GM23338 (cell line): ENCODE measurements around the gene FAM20C. TPM values are rescaled to one million over a fixed set of nuclear protein-coding genes. Genes with fewer than 3 reads are reported as not detected.

ENCODE experiments used
- ATAC-seq: fragments of 200-7000 bp; cut with Tn5 transposase; 3 replicates; pipeline ENCODE4 v1.9.1; 2020
- DNase-seq: peaks from one replicate; pipeline ENCODE4 v3.0.0-alpha.2; 2015; ENCODE audit warnings: low spot score
- H2AFZ ChIP-seq: fragments of 200-600 bp; sonication (generic); 2 replicates; pipeline ENCODE4 v1.8.0; 2016; ENCODE audit warnings: antibody characterized with exemption, mild to moderate bottlenecking, moderate library complexity
- H3F3A ChIP-seq: fragments of 200-600 bp; sonication (generic); replicated peaks from 2 replicates; pipeline ENCODE4 v1.8.0; 2017; ENCODE audit warnings: antibody characterized with exemption, mixed run types, low read depth
- H3K27ac ChIP-seq: fragments of 200-600 bp; sonication (generic); 2 replicates; pipeline ENCODE4 v1.6.1; 2016; ENCODE audit warnings: low read depth
- H3K27me3 ChIP-seq: fragments of 200-600 bp; sonication (generic); 2 replicates; pipeline ENCODE4 v1.8.0; 2016; ENCODE audit warnings: mild to moderate bottlenecking, mixed run types, moderate library complexity; ENCODE audit not compliant: insufficient read depth
- H3K36me3 ChIP-seq: fragments of 200-600 bp; sonication (generic); 2 replicates; pipeline ENCODE4 v1.8.0; 2016; ENCODE audit warnings: mild to moderate bottlenecking; ENCODE audit not compliant: insufficient read depth
- H3K4me1 ChIP-seq: fragments of 200-600 bp; sonication (generic); 2 replicates; pipeline ENCODE4 v1.8.0; 2016; ENCODE audit warnings: mild to moderate bottlenecking, moderate library complexity; ENCODE audit not compliant: insufficient read depth
- H3K4me2 ChIP-seq: fragments of 200-600 bp; sonication (generic); 2 replicates; pipeline ENCODE4 v1.7.1; 2017; ENCODE audit warnings: mixed run types
- H3K4me3 ChIP-seq: fragments of 200-600 bp; sonication (generic); 2 replicates; pipeline ENCODE4 v1.6.1; 2016; ENCODE audit warnings: mixed run types
- H3K79me2 ChIP-seq: fragments of 200-600 bp; sonication (generic); replicated peaks from 2 replicates; pipeline ENCODE4 v1.8.0; 2017; ENCODE audit warnings: mild to moderate bottlenecking; ENCODE audit not compliant: insufficient read depth
- H3K9me2 ChIP-seq: fragments of 200-600 bp; sonication (generic); 2 replicates; pipeline ENCODE4 v1.8.0; 2017; ENCODE audit not compliant: insufficient read depth
- H4K20me1 ChIP-seq: fragments of 200-600 bp; sonication (generic); replicated peaks from 2 replicates; pipeline ENCODE4 v1.8.0; 2017; ENCODE audit warnings: mild to moderate bottlenecking; ENCODE audit not compliant: insufficient read depth
- H3K27ac Mint-ChIP-seq: 2 replicates; pipeline ENCODE4 v1.8.0; 2020; ENCODE audit warnings: inconsistent platforms, mild to moderate bottlenecking, moderate library complexity, mixed read lengths
- H3K27me3 Mint-ChIP-seq: 3 replicates; pipeline ENCODE4 v1.8.0; 2022; ENCODE audit warnings: low read depth, mild to moderate bottlenecking, moderate library complexity, mixed read lengths, inconsistent platforms; ENCODE audit not compliant: insufficient read depth, poor library complexity
- H3K36me3 Mint-ChIP-seq: 3 replicates; pipeline ENCODE4 v1.8.0; 2021; ENCODE audit warnings: low read depth, mild to moderate bottlenecking, inconsistent platforms, moderate library complexity, mixed read lengths
- H3K4me1 Mint-ChIP-seq: 3 replicates; pipeline ENCODE4 v1.8.0; 2020; ENCODE audit warnings: mild to moderate bottlenecking, inconsistent platforms, mixed read lengths
- H3K4me3 Mint-ChIP-seq: 3 replicates; pipeline ENCODE4 v1.8.0; 2021; ENCODE audit warnings: moderate library complexity, mild to moderate bottlenecking, inconsistent platforms, mixed read lengths
- H3K9me3 Mint-ChIP-seq: 3 replicates; pipeline ENCODE4 v1.8.0; 2020; ENCODE audit warnings: moderate library complexity, mild to moderate bottlenecking, inconsistent platforms, mixed read lengths
- CREB1 ChIP-seq: fragments of 250-450 bp; sonication (Bioruptor Pico); IDR thresholded peaks from 2 replicates; pipeline ENCODE4 v1.5.0; 2020; ENCODE audit warnings: low read depth, mild to moderate bottlenecking, moderate library complexity
- EZH2phosphoT487 ChIP-seq: fragments of 200-600 bp; sonication (generic); IDR thresholded peaks from one replicate; pipeline ENCODE4 v1.8.1; 2018; ENCODE audit warnings: antibody characterized with exemption; ENCODE audit not compliant: unreplicated experiment
- JUNB ChIP-seq: IDR thresholded peaks from one replicate; pipeline ENCODE4 v1.6.1; 2016; ENCODE audit warnings: antibody characterized with exemption; ENCODE audit not compliant: unreplicated experiment
- STAT1 ChIP-seq: IDR thresholded peaks from one replicate; pipeline ENCODE4 v1.6.1; 2016; ENCODE audit warnings: antibody characterized with exemption; ENCODE audit not compliant: unreplicated experiment
- ZNF114 ChIP-seq: fragments of 250-450 bp; sonication (Bioruptor Pico); IDR thresholded peaks from 2 replicates; pipeline ENCODE4 v1.5.0; 2020; ENCODE audit warnings: mild to moderate bottlenecking, moderate library complexity
- ZNF331 ChIP-seq: fragments of 250-450 bp; sonication (Bioruptor Pico); IDR thresholded peaks from 2 replicates; pipeline ENCODE4 v1.5.0; 2020; ENCODE audit warnings: low read depth, mild to moderate bottlenecking, moderate library complexity
- polyA plus RNA-seq: library from polyadenylated mRNA; unstranded; fragments of >200 nt; fragmentation: Nextera tagmentation; extraction: Ambion mirVana; gene quantifications from 2 replicates; pipeline ENCODE4 v1.2.1, GENCODE V29; 2016
- total RNA-seq: library from RNA; depleted of rRNA; stranded (reverse); fragments of >200 nt; shearing (Covaris generic); gene quantifications from 2 replicates; pipeline ENCODE4 v1.2.3, GENCODE V29; 2014
- TF ChIP-seq, protein P1 (sequence below): IDR thresholded peaks from one replicate; pipeline ENCODE4 v1.6.1; 2018; ENCODE audit warnings: antibody characterized with exemption; ENCODE audit not compliant: unreplicated experiment
- TF ChIP-seq, protein P2 (sequence below): IDR thresholded peaks from 2 replicates; pipeline ENCODE4 v1.6.1; 2016; ENCODE audit warnings: antibody characterized with exemption
- TF ChIP-seq, protein P3 (sequence below), 2 experiments: fragments of 200-600 bp in 1 of 2; sonication (generic) in 1 of 2; conservative IDR thresholded peaks; 2 replicates each; pipeline versions ENCODE4 v1.5.1 to v1.6.1; 2016 to 2017; ENCODE audit warnings: antibody characterized with exemption in 2 of 2, low read depth in 2 of 2, mild to moderate bottlenecking in 2 of 2, moderate library complexity in 1 of 2

Gene FAM20C
- total and polyA plus RNA-seq, 2 experiments from 2014 or later, result 7.6 to 24.8 TPM

DNA sequence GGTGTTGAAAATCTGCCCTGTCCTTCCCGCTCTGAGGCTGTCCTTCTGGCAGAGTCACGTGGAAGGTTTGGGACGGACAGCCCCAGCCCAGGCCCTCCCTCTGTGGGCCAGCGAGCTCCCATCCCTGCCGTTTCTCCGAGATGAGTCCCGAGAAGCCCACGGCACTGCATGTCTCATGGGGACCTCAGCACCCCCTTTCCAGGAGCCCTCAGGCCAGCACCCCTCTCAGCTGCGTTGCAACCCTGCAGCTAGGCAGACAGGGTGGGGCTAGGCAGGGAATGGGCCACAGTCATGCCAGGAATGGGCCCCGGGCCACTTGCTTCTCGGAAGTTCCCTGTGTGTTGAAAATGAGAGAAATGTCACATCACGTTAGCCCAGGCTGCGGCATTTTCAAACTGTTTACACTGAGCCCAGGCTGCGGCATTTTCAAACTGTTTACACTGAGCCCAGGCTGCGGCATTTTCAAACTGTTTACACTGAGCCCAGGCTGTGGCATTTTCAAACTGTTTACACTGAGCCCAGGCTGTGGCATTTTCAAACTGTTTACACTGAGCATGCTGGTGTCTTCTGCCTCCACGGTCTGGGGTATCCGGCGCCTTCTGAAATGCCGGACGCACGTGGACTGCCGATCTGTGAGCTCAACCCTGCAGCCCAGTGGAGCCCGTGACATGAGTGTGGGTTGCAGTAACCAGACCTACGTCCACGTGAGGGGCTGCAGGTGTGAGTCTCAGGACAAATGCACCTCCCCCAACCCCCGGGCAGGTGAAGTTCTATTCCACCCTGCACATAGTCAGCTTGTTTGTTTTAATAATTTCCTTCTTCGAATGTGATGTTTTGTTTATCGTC, 42.6 kb downstream of the FAM20C start (continued):
- TF ChIP-seq, protein P1, sequence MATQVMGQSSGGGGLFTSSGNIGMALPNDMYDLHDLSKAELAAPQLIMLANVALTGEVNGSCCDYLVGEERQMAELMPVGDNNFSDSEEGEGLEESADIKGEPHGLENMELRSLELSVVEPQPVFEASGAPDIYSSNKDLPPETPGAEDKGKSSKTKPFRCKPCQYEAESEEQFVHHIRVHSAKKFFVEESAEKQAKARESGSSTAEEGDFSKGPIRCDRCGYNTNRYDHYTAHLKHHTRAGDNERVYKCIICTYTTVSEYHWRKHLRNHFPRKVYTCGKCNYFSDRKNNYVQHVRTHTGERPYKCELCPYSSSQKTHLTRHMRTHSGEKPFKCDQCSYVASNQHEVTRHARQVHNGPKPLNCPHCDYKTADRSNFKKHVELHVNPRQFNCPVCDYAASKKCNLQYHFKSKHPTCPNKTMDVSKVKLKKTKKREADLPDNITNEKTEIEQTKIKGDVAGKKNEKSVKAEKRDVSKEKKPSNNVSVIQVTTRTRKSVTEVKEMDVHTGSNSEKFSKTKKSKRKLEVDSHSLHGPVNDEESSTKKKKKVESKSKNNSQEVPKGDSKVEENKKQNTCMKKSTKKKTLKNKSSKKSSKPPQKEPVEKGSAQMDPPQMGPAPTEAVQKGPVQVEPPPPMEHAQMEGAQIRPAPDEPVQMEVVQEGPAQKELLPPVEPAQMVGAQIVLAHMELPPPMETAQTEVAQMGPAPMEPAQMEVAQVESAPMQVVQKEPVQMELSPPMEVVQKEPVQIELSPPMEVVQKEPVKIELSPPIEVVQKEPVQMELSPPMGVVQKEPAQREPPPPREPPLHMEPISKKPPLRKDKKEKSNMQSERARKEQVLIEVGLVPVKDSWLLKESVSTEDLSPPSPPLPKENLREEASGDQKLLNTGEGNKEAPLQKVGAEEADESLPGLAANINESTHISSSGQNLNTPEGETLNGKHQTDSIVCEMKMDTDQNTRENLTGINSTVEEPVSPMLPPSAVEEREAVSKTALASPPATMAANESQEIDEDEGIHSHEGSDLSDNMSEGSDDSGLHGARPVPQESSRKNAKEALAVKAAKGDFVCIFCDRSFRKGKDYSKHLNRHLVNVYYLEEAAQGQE, result no peak
- TF ChIP-seq, protein P2, sequence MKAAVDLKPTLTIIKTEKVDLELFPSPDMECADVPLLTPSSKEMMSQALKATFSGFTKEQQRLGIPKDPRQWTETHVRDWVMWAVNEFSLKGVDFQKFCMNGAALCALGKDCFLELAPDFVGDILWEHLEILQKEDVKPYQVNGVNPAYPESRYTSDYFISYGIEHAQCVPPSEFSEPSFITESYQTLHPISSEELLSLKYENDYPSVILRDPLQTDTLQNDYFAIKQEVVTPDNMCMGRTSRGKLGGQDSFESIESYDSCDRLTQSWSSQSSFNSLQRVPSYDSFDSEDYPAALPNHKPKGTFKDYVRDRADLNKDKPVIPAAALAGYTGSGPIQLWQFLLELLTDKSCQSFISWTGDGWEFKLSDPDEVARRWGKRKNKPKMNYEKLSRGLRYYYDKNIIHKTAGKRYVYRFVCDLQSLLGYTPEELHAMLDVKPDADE, result no peak
- no peak for TF ChIP-seq JUNB
- TF ChIP-seq, protein P3, sequence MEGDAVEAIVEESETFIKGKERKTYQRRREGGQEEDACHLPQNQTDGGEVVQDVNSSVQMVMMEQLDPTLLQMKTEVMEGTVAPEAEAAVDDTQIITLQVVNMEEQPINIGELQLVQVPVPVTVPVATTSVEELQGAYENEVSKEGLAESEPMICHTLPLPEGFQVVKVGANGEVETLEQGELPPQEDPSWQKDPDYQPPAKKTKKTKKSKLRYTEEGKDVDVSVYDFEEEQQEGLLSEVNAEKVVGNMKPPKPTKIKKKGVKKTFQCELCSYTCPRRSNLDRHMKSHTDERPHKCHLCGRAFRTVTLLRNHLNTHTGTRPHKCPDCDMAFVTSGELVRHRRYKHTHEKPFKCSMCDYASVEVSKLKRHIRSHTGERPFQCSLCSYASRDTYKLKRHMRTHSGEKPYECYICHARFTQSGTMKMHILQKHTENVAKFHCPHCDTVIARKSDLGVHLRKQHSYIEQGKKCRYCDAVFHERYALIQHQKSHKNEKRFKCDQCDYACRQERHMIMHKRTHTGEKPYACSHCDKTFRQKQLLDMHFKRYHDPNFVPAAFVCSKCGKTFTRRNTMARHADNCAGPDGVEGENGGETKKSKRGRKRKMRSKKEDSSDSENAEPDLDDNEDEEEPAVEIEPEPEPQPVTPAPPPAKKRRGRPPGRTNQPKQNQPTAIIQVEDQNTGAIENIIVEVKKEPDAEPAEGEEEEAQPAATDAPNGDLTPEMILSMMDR (conservative IDR thresholded peaks at IDR 0.05; ENCODE audit: low read depth in 2 of 2), result no peak
- no peak for TF ChIP-seq ZNF331 (CRISPR knock-in tag)
- no peak for TF ChIP-seq STAT1
- no peak for TF ChIP-seq EZH2phosphoT487
- no peak for TF ChIP-seq CREB1 (CRISPR knock-in tag)

DNA sequence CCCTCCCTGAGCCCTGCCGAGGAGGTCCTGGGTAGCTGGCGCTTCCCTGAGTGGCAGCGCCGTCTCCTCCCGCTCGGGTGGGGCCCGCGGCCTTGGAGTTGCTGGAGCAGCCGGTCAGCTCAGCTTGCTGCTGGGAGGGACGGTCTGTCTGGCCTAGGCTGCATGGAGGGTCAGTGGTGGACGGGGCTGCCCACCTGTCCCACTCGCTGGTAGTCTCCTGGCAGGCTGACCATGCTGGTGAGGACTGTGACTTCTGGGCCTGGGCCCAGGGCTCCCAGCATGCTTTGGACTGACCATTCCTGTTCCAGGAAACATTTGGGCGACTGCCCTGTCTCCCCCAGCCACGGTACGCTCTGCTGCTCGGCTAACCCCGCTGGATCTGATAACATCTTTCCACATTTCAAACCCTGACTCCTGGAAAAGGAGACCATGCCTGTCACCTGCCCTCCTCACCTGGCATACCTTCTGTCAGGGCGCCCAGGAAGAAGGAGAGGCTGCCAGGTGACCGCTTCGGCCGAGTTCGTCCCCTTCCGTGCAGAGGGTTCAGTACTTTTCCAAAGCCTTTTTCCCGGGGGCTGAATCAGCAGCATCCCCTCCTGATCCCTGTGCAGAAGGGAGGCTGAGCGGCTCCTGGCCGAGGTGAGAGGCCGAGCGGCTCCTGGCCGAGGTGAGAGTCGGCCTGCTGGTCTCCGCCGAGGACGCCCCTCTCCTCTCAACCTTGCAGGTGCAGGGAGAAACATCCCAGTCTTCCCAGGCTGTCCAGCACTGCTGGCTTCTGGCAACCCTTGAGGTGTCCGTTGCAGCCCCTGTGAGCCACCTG, 43.4 kb downstream of the FAM20C start:
- no peak overlapping the region for H3K4me3 ChIP-seq
- Mint-ChIP-seq H3K4me1 (0 out of 3 replicates have a peak, but pooled peaks cover 2% of the 10 kb centered on the region), H3K27me3 (no peaks in the 10 kb centered on the region), H3K27ac (no peak overlapping the region), H3K9me3 (peaks cover 3% of the 10 kb centered on the region; the same call in 2 of the 3 replicates), H3K36me3 (peaks cover 7% of the 10 kb centered on the region), H3K4me3 (no peak overlapping the region)
- H4K20me1 ChIP-seq, result no peaks in the 10 kb centered on the region
- H3K36me3 ChIP-seq, result no peaks in the 10 kb centered on the region
- peaks cover 8% of the 10 kb centered on the region; the same call in 1 of the 2 replicates for H3K79me2 ChIP-seq
- H3K27me3 ChIP-seq, result no peaks in the 10 kb centered on the region
- H3K4me2 ChIP-seq, result no peak overlapping the region
- H3K4me1 ChIP-seq, result no peaks in the 10 kb centered on the region
- no peak overlapping the region for H3K27ac ChIP-seq
- ATAC-seq (no peak), DNase-seq (no peak)
- H3F3A ChIP-seq, result no peaks in the 10 kb centered on the region
- no peak overlapping the region for H2AFZ ChIP-seq
- H3K9me2 ChIP-seq, result peaks cover 4% of the 10 kb centered on the region; the same call in 1 of the 2 replicates
- no peak for TF ChIP-seq ZNF331 (CRISPR knock-in tag)
- no peak for TF ChIP-seq JUNB
- no peak for TF ChIP-seq STAT1
- TF ChIP-seq EZH2phosphoT487, result no peak
- TF ChIP-seq ZNF114 (CRISPR knock-in tag), result no peak
- TF ChIP-seq, protein P1, result no peak
